OCI-LY1 (cell line): ENCODE results near the gene SPATA13.

Experiments
- EZH2 ChIP-seq: fragments of 200-600 bp; sonication (generic), shearing (Covaris generic); IDR thresholded peaks from 2 replicates; pipeline ENCODE4 v1.8.0; 2017; ENCODE audit warnings: borderline replicate concordance, mixed run types, mild to moderate bottlenecking, antibody characterized with exemption, low read length, moderate library complexity, mixed read lengths
- TF ChIP-seq, protein P1 (sequence below): fragments of 200-600 bp; sonication (generic), shearing (Covaris generic); IDR thresholded peaks from 2 replicates; pipeline ENCODE4 v1.5.1; 2017; ENCODE audit warnings: mild to moderate bottlenecking, antibody characterized with exemption, low read length, moderate library complexity, mixed read lengths

DNA sequence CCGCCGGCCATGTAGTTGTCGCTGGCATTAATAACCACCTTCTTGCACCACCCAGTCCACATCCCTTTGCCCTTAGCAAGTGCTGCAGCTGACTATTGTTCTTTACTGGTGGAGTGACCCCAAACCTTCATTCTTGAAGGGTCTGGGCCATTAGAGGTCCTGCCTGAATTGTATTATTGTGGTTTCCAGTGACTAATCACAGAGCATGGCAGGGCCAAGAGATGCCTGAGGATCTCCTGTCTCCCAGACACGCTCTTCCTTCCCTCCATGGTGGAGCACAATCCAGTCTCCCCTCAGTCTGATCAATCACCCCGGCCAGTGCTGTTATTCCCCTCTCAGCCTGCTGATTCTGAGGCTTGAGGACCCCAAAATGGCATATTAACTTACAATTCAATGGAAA is 187.9 kb downstream of the SPATA13 start:
- TF ChIP-seq, protein P1, sequence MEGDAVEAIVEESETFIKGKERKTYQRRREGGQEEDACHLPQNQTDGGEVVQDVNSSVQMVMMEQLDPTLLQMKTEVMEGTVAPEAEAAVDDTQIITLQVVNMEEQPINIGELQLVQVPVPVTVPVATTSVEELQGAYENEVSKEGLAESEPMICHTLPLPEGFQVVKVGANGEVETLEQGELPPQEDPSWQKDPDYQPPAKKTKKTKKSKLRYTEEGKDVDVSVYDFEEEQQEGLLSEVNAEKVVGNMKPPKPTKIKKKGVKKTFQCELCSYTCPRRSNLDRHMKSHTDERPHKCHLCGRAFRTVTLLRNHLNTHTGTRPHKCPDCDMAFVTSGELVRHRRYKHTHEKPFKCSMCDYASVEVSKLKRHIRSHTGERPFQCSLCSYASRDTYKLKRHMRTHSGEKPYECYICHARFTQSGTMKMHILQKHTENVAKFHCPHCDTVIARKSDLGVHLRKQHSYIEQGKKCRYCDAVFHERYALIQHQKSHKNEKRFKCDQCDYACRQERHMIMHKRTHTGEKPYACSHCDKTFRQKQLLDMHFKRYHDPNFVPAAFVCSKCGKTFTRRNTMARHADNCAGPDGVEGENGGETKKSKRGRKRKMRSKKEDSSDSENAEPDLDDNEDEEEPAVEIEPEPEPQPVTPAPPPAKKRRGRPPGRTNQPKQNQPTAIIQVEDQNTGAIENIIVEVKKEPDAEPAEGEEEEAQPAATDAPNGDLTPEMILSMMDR, result no peak
- TF ChIP-seq EZH2, result no peak
